Measurements from ENCODE around the gene HUWE1.
A peak's percentile ranks its signal among the peaks of the same experiment; 100 is the strongest.
"Not testable (repeated sequence)": the region's sequence is repeated elsewhere in the genome, so short reads cannot be mapped to it uniquely, and the experiment has no call there.

Gene HUWE1

DNA sequence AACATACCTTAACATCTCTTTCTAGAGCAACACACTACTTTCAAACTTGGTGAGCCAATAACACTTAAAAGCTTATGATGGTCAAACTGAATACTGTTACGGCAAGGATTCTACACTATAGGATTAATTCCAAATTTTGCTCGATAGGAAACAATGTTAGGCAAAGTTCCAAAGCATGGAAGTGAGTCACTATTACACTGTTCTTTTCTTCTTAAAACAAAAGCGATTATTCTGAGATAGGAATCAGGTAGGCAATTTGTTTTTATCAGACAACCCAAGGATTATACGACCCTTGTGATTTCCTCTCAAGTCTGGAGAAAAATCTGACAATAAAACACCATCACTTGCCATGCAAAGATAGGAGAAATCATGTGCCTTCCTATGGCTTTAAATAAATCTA is 81.5 kb downstream of the HUWE1 start:
- DNase-seq = no peak

GRCh38 chrX:53599781-53600396 is 86.6 kb downstream of the HUWE1 start:
- DNase-seq = no peak

DNA sequence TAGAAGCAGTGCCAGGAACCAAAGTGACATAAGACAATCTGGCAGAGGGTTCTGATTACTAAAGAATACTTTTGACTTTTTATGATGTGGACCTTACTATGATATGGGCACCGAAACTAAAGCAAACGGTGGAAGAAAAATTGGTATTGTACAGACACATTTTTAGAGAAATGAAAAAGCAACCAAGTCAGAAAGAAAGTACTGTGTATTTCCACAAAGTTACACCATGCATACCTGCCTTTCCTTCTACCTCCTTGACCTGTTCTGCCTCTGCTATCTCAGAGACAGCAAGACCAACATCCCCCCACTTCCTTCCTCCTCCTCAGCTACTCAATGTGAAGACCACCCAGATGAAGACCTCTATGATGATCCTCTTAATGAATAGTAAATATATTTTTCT is 88.3 kb downstream of the HUWE1 start:
- no peak for DNase-seq

GRCh38 chrX:53595266-53595810 is 91.2 kb downstream of the HUWE1 start:
- no peak for DNase-seq

GRCh38 chrX:53594354-53594753 is 92.2 kb downstream of the HUWE1 start:
- DNase-seq = peak; percentile 24

GRCh38 chrX:53587795-53588420 is 98.6 kb downstream of the HUWE1 start:
- no peak for DNase-seq

DNA sequence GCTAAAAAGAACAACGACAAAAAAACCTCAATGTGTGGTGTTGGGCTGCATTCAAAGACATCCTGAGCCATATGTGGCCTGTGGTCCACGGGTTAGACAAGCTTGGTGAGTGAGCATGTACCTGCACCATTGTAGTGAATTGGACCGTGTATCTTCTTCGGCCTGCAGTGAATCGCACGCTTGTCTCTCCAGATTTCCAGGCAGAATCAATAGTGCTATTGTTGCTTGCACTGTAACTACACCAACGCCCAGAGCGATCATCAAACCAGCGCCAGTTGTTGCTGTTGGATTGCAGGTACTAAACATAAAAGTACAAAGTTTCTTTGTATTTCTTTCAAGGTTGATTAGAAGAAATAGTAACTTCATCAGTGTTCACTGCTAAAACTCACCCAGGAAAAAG is 101.6 kb downstream of the HUWE1 start:
- no peak for DNase-seq

- no peak for DNase-seq
Measured at GRCh38 chrX:53583571-53583970, 102.9 kb downstream of the HUWE1 start.

- DNase-seq = no peak
Measured at GRCh38 chrX:53580742-53581504, 105.6 kb downstream of the HUWE1 start.

- no peak for DNase-seq
Measured at GRCh38 chrX:53571494-53571893, 115.0 kb downstream of the HUWE1 start.

- DNase-seq = no peak
Measured at GRCh38 chrX:53563324-53563723, 123.2 kb downstream of the HUWE1 start.

GRCh38 chrX:53561912-53562311 is 124.6 kb downstream of the HUWE1 start:
- DNase-seq = no peak

- no peak for DNase-seq
Measured at GRCh38 chrX:53558646-53559045, 127.9 kb downstream of the HUWE1 start.

DNA sequence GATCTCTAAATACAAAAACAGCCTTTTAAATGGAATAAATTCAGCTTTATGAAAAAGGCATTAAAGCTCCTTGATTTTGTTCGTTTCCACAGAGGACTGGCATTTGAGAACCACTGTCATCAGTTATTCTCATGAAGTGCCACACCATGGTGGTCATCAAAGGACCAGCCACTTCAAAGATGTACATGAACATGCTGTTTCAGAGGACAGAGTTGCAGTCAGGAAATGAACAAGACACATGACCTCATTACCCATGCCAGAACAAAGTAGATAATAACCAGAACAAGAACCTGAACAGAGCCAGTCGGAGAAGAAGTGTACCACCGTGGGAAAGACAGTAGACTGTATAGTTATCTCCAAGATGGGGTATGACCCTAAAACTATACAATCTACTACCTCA is 129.7 kb downstream of the HUWE1 start:
- DNase-seq = no peak

DNA sequence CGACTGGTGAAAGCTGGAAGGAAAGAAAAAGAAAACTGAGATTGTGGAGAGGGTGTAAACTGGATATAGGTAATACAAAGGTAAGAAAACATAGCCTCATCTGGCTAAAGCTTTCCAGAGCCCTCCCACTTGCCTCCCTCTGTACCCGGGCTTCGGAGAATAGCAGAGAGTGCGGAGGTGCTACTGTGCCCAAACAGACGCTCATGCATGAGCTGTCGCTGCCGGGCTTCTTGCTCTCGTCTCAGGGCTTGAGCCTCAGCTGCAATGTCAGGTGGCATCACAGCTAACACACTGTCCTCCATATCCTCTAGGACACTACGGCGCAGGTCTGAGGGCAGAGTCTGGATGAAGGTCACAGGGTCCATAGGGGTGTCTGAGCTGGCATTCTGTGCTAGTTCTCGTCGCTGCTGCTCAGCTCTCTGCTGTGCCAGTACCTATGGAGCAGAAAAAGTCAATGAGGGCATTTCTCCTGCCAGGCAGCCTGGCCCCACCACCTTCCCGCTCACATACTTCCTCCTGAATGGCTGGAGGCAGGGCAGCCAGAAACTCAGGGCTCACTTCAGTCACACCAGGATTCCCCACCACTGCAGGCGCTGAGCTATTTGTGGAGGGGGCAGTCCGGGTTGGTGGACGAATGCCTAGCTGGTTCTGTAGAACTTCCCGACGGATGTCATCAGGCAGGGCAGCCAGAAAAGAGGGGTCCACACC is 135.6 kb downstream of the HUWE1 start:
- no peak for DNase-seq

DNA sequence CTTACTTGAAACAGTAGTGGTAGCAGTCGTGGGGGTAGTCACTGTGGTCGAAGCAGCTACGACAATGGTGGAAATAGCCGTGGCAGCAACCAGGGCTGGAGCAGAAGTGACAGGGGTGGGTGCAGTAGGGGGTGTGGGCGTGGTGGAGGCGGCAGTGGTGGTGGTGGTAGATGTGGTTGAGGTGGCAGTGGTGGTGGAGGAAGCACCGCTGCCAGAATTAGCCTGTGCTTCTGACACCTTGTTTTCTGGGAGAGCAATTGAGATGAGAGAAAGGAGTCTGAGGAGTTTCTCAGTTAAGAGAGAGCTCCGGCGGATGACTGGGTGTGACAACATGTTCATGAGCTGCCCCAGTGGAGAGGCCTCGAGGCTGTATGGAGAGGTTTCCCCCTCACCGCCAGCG is 138.9 kb downstream of the HUWE1 start:
- DNase-seq = no peak

DNA sequence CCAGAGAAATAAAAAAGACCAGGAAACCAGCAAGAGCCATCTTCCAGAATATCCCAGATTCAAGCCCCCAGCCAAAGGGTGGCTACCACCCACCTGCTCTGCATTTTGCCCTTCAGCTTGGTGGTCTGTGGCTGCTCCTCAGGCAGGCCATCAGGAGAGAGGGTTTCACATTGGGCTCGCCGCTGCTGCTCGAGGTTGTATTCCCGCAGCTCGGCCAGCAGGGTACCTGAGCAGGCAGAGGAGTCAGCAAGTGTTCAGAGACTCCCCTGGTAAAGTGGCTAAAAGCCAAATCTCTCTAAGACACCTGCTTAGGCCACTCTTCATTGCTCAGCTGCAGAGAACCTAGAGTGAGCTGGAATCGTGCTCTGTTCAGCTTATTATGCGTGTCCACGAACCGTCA is 141.6 kb downstream of the HUWE1 start:
- no peak for DNase-seq

- DNase-seq = no peak
Measured at GRCh38 chrX:53538781-53539180, 147.7 kb downstream of the HUWE1 start.

DNA sequence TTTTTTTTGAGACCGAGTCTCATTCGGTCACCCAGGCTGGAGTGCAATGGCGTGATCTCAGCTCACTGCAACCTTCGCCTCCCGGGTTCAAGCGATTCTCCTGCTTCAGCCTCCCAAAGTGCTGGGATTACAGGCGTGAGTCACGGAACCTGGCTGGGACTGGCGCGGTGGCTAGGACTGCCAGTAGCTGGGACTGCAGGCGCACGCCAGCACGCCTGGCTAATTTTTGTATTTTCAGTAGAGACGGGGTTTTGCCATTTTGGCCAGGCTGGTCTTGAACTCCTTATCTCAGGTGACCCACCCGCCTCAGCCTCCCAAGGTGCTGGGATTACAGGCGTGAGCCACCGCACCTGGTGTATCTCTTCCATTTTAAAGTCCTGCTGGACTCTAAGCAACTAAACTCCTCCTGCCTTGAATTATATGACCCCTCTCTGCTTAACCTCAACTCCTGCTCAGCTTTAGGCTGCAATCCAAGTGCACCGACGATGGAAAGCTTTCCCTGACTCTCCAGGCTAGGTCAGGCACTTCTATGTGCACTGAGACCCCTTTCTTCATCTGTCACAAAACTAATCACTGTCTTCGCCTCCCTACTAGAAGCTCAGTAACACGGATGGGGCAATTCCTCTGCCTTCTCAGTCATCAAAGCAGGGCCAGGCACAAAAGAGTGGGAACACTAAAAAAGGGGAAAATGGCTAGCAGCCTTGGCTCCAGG is 155.1 kb downstream of the HUWE1 start:
- DNase-seq = not testable (repeated sequence)

GRCh38 chrX:53526999-53527398 is 159.5 kb downstream of the HUWE1 start:
- no peak for DNase-seq

- DNase-seq = no peak
Measured at GRCh38 chrX:53511322-53511721, 175.2 kb downstream of the HUWE1 start.

GRCh38 chrX:53504035-53504434 is 182.5 kb downstream of the HUWE1 start:
- not testable (repeated sequence) for DNase-seq
